ENCODE results near the gene NKPD1.

Gene NKPD1

DNA sequence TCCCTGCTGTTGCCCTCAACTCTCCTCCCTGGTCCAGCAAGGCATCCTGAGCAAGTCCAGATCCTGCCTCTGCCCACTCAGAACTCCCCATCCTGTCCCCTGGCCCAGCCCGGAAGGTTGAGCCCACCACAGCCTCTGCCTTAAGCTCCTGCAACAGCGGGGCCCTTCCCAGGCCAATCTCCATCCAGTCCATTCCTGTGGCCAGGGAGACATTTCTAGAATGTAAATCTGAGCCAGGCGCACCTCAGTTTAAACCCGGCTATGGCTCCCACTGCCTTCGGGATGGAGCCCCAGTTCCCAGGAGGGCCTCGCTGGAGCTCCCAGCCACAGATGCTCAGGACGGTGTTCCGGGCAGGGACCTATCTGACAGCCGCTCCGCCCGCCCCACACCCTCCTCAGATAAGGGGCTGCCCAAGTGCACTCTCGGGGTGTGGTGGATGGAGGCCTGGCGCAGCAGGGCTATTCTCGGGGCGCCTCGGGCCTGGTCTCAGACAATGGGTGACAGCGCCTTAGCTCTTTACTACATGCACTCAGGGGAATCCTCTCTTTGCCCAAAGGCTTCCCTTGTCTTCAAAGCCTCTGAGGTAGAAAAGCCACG is 11.9 kb upstream of the NKPD1 start:
- DNase-seq (ENCODE audit: low read depth): peak; percentile 48

- no peak for DNase-seq (ENCODE audit: low read depth)
Measured at GRCh38 chr19:45172173-45172572, 11.4 kb upstream of the NKPD1 start.

DNA sequence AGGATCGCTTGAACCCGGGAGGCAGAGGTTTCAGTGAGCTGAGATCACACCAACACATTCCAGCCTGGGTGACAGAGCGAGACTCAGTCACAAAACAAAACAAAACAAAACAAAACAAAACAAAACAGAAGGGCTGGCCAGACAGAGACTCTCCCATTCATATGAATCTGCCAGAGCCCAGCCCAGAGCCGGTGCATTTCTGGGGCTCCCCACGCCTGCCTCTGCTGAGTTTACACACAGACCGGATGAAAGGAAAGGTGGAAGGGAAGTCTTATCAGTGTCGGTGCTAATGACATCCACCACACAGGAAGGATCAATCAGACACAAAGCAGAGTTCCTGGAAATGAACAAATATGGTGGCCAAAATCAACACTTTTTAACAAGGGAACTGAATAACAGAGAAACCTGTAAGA is 10.4 kb upstream of the NKPD1 start:
- no peak for DNase-seq (ENCODE audit: low read depth)

GRCh38 chr19:45170146-45171106 is 9.6 kb upstream of the NKPD1 start:
- no peak for DNase-seq (ENCODE audit: low read depth)

- DNase-seq (ENCODE audit: low read depth): no peak
Measured at GRCh38 chr19:45169602-45170001, 8.8 kb upstream of the NKPD1 start.

DNA sequence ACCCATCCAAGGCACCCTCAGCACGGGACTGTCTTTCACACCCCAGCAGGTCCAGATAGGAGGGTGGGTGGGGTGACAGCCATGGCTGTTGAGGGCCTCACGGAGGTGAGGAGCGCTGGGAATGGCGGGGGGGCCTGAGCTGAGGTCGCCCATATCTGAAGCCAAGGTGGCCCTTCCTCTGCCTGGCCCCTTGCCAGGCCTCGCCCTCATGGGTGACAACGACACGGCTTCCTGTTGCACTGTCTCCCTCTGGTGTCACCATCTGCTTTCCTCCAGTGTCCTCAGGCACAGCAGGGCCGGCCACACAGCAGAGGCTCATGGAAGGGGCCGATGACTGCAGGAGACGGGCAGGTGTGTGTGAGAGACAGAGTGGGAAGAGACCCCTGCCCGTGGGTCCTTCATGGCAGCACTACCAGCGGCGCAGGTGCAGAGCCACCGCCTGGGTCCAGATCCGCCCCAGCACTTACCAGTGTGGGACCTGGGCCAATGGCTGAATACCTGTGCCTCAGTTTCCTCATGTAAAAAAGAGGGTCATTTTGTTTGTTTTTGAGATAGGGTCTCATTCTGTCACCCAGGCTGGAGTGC is 8.1 kb upstream of the NKPD1 start:
- no peak for DNase-seq (ENCODE audit: low read depth)

- no peak for DNase-seq (ENCODE audit: low read depth)
Measured at GRCh38 chr19:45166723-45167252, 6.0 kb upstream of the NKPD1 start.

DNA sequence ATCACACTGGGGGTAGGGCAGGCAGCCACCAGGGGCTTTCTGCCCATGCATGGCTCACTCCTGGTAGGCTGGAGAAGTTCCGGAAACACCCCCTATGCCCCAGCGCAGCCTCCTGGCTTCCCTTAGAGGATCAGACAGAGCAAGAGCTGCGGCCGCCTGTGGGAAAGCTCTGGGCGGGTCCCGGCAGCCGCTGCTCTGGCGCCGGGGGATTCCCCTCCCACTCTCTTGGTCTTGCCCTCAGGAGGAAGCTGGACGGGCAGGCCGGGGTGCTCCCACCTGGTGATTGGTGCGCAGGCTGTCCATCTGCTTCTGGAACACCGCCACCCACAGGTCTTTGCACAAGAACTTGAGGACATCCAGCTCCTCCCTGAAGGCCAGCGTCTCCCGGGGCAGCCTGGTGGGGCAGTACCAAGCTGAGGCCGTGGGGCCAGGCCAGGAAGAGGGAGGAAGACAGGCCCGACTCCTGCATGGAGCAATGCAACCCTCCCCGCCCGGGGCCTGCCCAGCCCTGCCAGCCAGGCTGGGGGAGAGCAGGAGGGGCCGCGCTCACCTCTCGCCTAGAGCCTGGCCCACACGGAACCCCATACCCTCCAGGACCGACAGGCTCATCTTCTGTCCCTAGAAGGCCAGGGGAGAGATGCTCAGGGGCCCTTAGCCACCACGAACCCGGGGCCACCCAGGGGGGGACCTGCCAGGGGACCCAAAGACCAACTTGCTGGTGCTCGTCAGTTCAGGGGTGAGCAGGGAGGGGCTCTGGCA is 4.0 kb upstream of the NKPD1 start:
- DNase-seq (ENCODE audit: low read depth): peak; percentile 95

- DNase-seq (ENCODE audit: low read depth): no peak
Measured at GRCh38 chr19:45163751-45164460, 3.1 kb upstream of the NKPD1 start.

GRCh38 chr19:45163156-45163555 is 2.4 kb upstream of the NKPD1 start:
- DNase-seq (ENCODE audit: low read depth): no peak

- no peak for DNase-seq (ENCODE audit: low read depth)
Measured at GRCh38 chr19:45162608-45163143, 1.9 kb upstream of the NKPD1 start.

- DNase-seq (ENCODE audit: low read depth): no peak
Measured at GRCh38 chr19:45161738-45162607, 1.2 kb upstream of the NKPD1 start.

- no peak for DNase-seq (ENCODE audit: low read depth)
Measured at GRCh38 chr19:45159971-45160324, 834 bp downstream of the NKPD1 start.

GRCh38 chr19:45159210-45159970 is 1.4 kb downstream of the NKPD1 start:
- DNase-seq (ENCODE audit: low read depth): no peak

DNA sequence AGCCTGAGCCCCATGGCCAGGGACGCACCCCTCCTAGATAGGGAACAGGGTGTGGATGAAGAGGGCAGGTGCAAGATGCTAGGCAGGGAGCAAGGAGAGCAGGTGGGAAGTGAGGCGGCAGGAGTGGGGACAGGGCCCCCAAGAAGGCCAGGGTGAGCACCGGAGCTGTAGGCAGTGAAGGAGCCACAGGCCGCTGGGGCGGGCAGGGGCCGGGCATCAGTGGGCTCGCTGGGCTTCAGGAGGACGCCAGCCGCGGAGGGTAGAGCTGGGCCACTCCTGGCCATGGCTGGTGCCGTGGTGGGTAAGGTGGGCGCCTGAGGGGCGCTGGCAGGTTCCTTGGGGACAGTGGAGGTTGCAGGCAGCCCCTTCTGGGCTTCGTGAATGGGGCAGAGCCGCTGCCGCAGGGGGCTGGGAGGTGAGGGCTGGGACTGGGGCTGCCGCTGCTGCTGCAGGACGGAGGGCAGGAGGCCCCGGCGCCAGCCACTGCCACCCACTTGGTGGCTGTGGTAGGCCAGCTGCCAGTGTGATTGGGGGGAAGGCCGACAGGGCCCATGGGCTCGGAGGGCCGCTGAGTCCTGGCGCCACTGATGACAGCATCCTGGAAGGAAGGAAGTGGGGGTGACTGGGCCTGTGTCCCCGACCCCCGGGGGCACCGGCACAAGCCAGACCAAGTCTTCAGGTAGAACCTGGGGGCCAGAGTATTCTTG is 2.1 kb downstream of the NKPD1 start:
- no peak for DNase-seq (ENCODE audit: low read depth)

GRCh38 chr19:45156751-45157150 is 4.0 kb downstream of the NKPD1 start:
- DNase-seq (ENCODE audit: low read depth): no peak

GRCh38 chr19:45156011-45156630 is 4.7 kb downstream of the NKPD1 start:
- no peak for DNase-seq (ENCODE audit: low read depth)

DNA sequence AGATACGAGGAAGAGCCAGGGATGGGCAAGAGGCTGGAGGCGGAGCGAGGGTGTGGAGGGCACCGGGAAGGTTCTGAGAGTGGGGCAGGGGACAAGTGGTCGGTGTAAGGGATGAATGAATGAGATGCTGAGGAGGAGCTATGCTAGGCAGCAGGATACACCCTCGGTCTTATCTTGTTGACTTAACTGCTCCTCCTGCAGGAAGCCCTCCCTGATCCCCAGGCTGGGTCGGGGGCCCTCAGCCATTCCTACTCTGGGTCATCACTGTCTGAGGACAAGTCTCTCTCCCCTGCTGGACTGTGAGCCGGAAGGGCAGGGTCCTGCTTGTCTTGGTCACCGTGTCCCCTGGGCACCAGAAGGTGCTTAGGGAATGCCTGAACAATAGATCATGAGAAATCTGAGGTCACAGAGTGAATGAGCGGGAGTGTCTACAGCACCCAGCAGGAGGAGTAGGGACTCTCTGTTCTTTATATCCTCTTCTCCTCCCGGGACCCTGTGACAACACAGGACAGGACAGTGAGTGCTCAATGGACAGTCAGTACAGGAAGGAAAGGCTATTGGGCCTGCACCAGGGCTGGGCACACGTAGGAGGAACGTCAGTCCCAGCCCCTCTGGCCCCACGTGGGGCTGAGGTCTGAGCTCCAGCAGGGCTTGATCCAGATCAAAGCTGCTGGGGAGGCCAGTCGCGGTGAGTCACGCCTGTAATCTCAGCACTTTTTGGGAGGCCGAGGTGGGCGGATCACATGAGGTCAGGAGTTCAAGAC is 6.5 kb downstream of the NKPD1 start:
- DNase-seq (ENCODE audit: low read depth): peak; percentile 94

All from amniotic epithelial cell (primary cell).